ENCODE measurements around the gene CMTM1.

DNA sequence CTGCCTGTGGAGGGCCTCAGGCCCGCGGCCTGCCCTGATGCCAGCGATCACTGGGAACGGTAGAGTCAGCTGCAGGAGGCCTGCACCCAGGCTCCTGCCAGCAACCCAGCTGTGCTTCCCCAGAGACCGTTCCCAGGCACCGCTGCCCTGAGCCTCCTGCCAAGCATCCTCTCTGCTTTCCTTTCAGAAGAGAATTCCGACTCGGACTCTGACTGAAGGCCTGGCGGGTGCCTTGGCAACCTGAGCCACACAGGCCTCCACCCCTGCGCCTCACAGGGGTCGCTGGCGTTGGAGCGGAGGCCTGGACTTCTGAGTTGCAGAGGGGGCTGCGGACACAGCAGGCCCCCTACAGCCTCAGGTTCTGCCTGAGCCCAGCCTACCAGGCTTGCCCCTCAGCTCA lies 46.2 kb downstream of the CMTM1 start:
- TF ChIP-seq RARB (CRISPR knock-in tag; IDR thresholded peaks at IDR 0.05) (no peak), ZC3H10 (CRISPR knock-in tag; IDR thresholded peaks at IDR 0.05) (no peak), TOX (CRISPR knock-in tag; IDR thresholded peaks at IDR 0.05; ENCODE audit: borderline replicate concordance) (no peak), TCF4 (CRISPR knock-in tag; IDR thresholded peaks at IDR 0.05; ENCODE audit: borderline replicate concordance) (no peak), CSDC2 (CRISPR knock-in tag; IDR thresholded peaks at IDR 0.05) (no peak), SNAI2 (CRISPR knock-in tag; IDR thresholded peaks at IDR 0.05) (no peak), ARNTL (CRISPR knock-in tag; IDR thresholded peaks at IDR 0.05; ENCODE audit: borderline replicate concordance, low read depth) (no peak)
- TF ChIP-seq, protein P1, sequence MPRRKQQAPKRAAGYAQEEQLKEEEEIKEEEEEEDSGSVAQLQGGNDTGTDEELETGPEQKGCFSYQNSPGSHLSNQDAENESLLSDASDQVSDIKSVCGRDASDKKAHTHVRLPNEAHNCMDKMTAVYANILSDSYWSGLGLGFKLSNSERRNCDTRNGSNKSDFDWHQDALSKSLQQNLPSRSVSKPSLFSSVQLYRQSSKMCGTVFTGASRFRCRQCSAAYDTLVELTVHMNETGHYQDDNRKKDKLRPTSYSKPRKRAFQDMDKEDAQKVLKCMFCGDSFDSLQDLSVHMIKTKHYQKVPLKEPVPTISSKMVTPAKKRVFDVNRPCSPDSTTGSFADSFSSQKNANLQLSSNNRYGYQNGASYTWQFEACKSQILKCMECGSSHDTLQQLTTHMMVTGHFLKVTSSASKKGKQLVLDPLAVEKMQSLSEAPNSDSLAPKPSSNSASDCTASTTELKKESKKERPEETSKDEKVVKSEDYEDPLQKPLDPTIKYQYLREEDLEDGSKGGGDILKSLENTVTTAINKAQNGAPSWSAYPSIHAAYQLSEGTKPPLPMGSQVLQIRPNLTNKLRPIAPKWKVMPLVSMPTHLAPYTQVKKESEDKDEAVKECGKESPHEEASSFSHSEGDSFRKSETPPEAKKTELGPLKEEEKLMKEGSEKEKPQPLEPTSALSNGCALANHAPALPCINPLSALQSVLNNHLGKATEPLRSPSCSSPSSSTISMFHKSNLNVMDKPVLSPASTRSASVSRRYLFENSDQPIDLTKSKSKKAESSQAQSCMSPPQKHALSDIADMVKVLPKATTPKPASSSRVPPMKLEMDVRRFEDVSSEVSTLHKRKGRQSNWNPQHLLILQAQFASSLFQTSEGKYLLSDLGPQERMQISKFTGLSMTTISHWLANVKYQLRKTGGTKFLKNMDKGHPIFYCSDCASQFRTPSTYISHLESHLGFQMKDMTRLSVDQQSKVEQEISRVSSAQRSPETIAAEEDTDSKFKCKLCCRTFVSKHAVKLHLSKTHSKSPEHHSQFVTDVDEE (CRISPR knock-in tag; IDR thresholded peaks at IDR 0.05), result no peak
- TF ChIP-seq, protein P2, sequence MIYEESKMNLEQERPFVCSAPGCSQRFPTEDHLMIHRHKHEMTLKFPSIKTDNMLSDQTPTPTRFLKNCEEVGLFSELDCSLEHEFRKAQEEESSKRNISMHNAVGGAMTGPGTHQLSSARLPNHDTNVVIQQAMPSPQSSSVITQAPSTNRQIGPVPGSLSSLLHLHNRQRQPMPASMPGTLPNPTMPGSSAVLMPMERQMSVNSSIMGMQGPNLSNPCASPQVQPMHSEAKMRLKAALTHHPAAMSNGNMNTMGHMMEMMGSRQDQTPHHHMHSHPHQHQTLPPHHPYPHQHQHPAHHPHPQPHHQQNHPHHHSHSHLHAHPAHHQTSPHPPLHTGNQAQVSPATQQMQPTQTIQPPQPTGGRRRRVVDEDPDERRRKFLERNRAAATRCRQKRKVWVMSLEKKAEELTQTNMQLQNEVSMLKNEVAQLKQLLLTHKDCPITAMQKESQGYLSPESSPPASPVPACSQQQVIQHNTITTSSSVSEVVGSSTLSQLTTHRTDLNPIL (CRISPR knock-in tag; IDR thresholded peaks at IDR 0.05; ENCODE audit: low read depth), result no peak
- TF ChIP-seq, protein P3, sequence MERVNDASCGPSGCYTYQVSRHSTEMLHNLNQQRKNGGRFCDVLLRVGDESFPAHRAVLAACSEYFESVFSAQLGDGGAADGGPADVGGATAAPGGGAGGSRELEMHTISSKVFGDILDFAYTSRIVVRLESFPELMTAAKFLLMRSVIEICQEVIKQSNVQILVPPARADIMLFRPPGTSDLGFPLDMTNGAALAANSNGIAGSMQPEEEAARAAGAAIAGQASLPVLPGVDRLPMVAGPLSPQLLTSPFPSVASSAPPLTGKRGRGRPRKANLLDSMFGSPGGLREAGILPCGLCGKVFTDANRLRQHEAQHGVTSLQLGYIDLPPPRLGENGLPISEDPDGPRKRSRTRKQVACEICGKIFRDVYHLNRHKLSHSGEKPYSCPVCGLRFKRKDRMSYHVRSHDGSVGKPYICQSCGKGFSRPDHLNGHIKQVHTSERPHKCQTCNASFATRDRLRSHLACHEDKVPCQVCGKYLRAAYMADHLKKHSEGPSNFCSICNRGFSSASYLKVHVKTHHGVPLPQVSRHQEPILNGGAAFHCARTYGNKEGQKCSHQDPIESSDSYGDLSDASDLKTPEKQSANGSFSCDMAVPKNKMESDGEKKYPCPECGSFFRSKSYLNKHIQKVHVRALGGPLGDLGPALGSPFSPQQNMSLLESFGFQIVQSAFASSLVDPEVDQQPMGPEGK (CRISPR knock-in tag; IDR thresholded peaks at IDR 0.05; ENCODE audit: borderline replicate concordance), result no peak
